Adrenal gland (tissue), 12 donors: ENCODE measurements around the gene SOX14. TPM values are rescaled to one million over a fixed set of nuclear protein-coding genes. Genes with fewer than 3 reads are reported as not detected.

ENCODE experiments used
- DNase-seq, 7 donors: peaks; one replicate each; pipeline ENCODE4 v3.0.0-alpha.2; 2019 to 2020
- H3K27ac ChIP-seq, 5 donors: fragments of 200-600 bp; sonication (generic) in 4 of 5; 1 replicate in 3 of 5; 2 replicates in 2 of 5; pipeline versions ENCODE4 v1.5.1 to v1.8.0; 2016 to 2020; ENCODE audit warnings: mild to moderate bottlenecking in 1 of 5
- H3K27me3 ChIP-seq: fragments of 200-600 bp; 2 replicates; pipeline ENCODE4 v1.8.0; 2021
- H3K36me3 ChIP-seq, 2 donors: fragments of 200-600 bp; replicated peaks in 1 of 2; 1 replicate in 1 of 2; 2 replicates in 1 of 2; pipeline versions ENCODE4 v1.5.1 to v1.8.0; 2018 to 2022
- H3K4me1 ChIP-seq, 2 donors: fragments of 200-600 bp; replicated peaks in 1 of 2; 1 replicate in 1 of 2; 2 replicates in 1 of 2; pipeline versions ENCODE4 v1.5.1 to v1.8.0; 2018 to 2021
- H3K4me3 ChIP-seq, 4 donors: fragments of 200-600 bp; sonication (generic) in 3 of 4; one replicate each; pipeline ENCODE4 v1.5.1; 2016 to 2018
- H3K9me3 ChIP-seq, 3 donors: fragments of 200-600 bp; sonication (generic) in 1 of 3; replicated peaks in 1 of 3; 1 replicate in 2 of 3; 2 replicates in 1 of 3; pipeline versions ENCODE4 v1.5.1 to v1.8.0; 2016 to 2021
- CTCF ChIP-seq, 6 experiments: fragments of 450-650 bp in 4 of 6; fragments of 200-600 bp in 2 of 6; sonication (generic) in 1 of 6; IDR thresholded peaks; 1 replicate in 5 of 6; 2 replicates in 1 of 6; pipeline versions ENCODE4 v1.5.1 to v1.8.0; 2016 to 2021; ENCODE audit warnings: antibody characterized with exemption in 6 of 6, mild to moderate bottlenecking in 2 of 6, moderate library complexity in 1 of 6
- POLR2A ChIP-seq, 2 donors: fragments of 450-650 bp; IDR thresholded peaks; one replicate each; pipeline ENCODE4 v1.6.1; 2017; ENCODE audit warnings: antibody characterized with exemption in 2 of 2, mild to moderate bottlenecking in 2 of 2, moderate library complexity in 1 of 2
- WGBS, 4 donors: extraction: QIAGEN DNeasy Blood & Tissue Kit in 2 of 4; methylation state at CpG; one replicate each; pipeline versions ENCODE4 v1.1.5 to v1.1.7; 2013 to 2017; 5-methylcytosine and 5-hydroxymethylcytosine counted together
- intact Hi-C, 2 donors: fragments of 100-400 bp; cut with DNase I; formaldehyde crosslinking; loops; one replicate each; pipeline versions ENCODE4 v1.14.1 to v1.15.0; 2022 to 2023
- polyA plus RNA-seq, 3 donors: library from polyadenylated mRNA; stranded (reverse); fragments of 200-250 nt in 2 of 3; fragments of 350-450 nt in 1 of 3; fragmentation: Illumina TruSeq in 1 of 3; extraction: RNeasy Lipid Tissue Mini Kit (QIAGEN cat#74804) in 1 of 3; gene quantifications; one replicate each; pipeline ENCODE4 v1.2.3, GENCODE V29; 2013 to 2014
- total RNA-seq, 9 donors: library from RNA; depleted of rRNA in 4 of 9; stranded (reverse); fragments of >200 nt in 4 of 9; fragments of 120-200 nt in 1 of 9; fragmentation: NEBNext Ultra II Directional in 1 of 9; extraction: Animal tissue kit (Norgen Biotek cat#: 25700) in 1 of 9; gene quantifications; one replicate each; pipeline versions ENCODE4 v1.1.0 to v1.2.4, GENCODE V29; 2013 to 2023
- donor health status: healthy with polysubstance abuse.
- donor health status: Bipolar disorder and iron deficiency.
- donor health status: DM: yes; HTN: yes; CAD: no.
- donor health status: DM: no; HTN: no; CAD: no.
- donor health status: DM: no; HTN: no; CAD: no.
- donor health status: DM: yes; HTN: yes; CAD: no.

Gene SOX14
- total and polyA plus RNA-seq, 12 donors = not detected

GRCh38 chr3:137778941-137779340 is 14.8 kb downstream of the SOX14 start:
- TF ChIP-seq POLR2A (IDR thresholded peaks at IDR 0.05) (no peak), CTCF (IDR thresholded peaks at IDR 0.05) (no peak)
- 13 to 34% (median 17%) methylated on average over 2 of the region's 2 CpGs for WGBS, 4 donors

GRCh38 chr3:137787529-137787928 is 23.4 kb downstream of the SOX14 start:
- Histone ChIP-seq H3K27ac (no peak overlapping the region), H3K4me3 (no peak overlapping the region), H3K4me1 (no peaks in the 10 kb centered on the region), H3K27me3 (no peaks in the 10 kb centered on the region), H3K9me3 (no peaks in the 10 kb centered on the region), H3K36me3 (no peaks in the 10 kb centered on the region)
- intact Hi-C loops = no loop called here
- DNase-seq = no peak
- no peak for TF ChIP-seq POLR2A (IDR thresholded peaks at IDR 0.05)
- no peak for TF ChIP-seq CTCF (IDR thresholded peaks at IDR 0.05)
- WGBS, 4 donors = 51 to 63% (median 61%) methylated on average over 5 to 6 of the region's 6 CpGs

More at GRCh38 chr3:137778941-137779340, 14.8 kb downstream of the SOX14 start:
- Histone ChIP-seq H3K27ac (no peak overlapping the region), H3K27me3 (peaks cover 6% of the 10 kb centered on the region), H3K4me1 (no peaks in the 10 kb centered on the region), H3K4me3 (no peak overlapping the region), H3K36me3 (no peaks in the 10 kb centered on the region), H3K9me3 (no peaks in the 10 kb centered on the region)
- intact Hi-C loops = no loop called here
- DNase-seq = no peak

- Histone ChIP-seq H3K4me1 (no peaks in the 10 kb centered on the region), H3K4me3 (no peak overlapping the region), H3K27me3 (no peaks in the 10 kb centered on the region), H3K36me3 (no peaks in the 10 kb centered on the region), H3K27ac (no peak overlapping the region), H3K9me3 (no peaks in the 10 kb centered on the region)
- TF ChIP-seq POLR2A (IDR thresholded peaks at IDR 0.05) (no peak), CTCF (IDR thresholded peaks at IDR 0.05) (no peak)
- intact Hi-C loops = no loop called here
- 56 to 66% (median 62%) methylated on average over 5 of the region's 5 CpGs for WGBS, 4 donors
- DNase-seq = no peak
These were observed 25.1 kb downstream of the SOX14 start for GRCh38 chr3:137789236-137789635.

- Histone ChIP-seq H3K4me3 (no peak overlapping the region), H3K4me1 (no peaks in the 10 kb centered on the region), H3K36me3 (no peaks in the 10 kb centered on the region), H3K9me3 (no peaks in the 10 kb centered on the region), H3K27me3 (no peaks in the 10 kb centered on the region), H3K27ac (no peak overlapping the region)
- intact Hi-C loops = no loop called here
- peak in 4 of 7 donors; percentile 25 to 62 (median 30) for DNase-seq
- WGBS, 4 donors = 0 to 2% (median 1%) methylated on average over 2 to 3 of the region's 3 CpGs
- peak; percentile 25 to 61 (median 44) for TF ChIP-seq CTCF (IDR thresholded peaks at IDR 0.05)
- no peak for TF ChIP-seq POLR2A (IDR thresholded peaks at IDR 0.05)
These were observed 28.6 kb downstream of the SOX14 start for GRCh38 chr3:137792626-137793271.
